ENCODE measurements around the gene SYTL1.

Gene SYTL1

GRCh38 chr1:27299385-27300271 lies 42.2 kb upstream of the SYTL1 start:
- no peak for DNase-seq (ENCODE audit: low read depth)
- TF ChIP-seq CTCF (IDR thresholded peaks at IDR 0.05; ENCODE audit: insufficient read depth, low read depth, low read length, missing control alignments): no peak
- no peak overlapping the region for H3K4me3 ChIP-seq (ENCODE audit: low read depth, low read length)

DNA sequence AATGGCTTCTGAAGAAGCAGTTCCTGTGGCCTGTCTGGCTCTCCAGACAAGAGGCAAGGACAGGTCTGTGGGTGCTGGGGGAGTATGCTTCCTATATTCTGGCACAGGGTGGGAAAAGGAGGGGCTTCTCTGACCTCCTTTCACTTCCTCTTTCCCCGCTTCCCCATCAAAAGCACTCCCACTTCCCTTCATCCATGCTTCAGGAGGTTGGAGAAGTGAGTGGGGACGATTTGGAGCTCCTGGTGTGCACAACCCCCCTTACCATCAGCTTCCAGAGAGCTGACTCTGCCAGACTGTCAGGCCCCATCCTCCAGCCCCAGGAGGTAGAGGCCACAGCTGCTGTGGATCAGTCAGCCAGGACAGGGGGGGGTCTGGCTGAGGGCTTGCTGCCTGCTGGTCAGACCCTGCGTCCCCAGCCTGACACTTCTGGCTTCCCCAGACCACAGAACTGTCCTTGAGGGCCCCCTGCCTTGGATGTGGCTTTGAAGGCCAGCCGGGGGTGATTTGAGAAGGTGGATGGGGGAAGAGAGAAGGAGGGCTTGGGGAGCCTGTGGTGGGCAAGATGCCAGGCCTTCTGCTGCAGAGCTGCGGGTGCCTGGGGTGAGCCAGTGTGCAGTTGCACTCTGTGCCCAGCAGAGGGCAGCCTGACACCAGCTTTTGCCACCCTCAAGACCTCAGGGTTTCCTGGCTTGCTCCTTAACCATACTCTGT lies 41.3 kb upstream of the SYTL1 start:
- TF ChIP-seq CTCF (IDR thresholded peaks at IDR 0.05; ENCODE audit: insufficient read depth, low read depth, low read length, missing control alignments): peak; percentile 99
- peak; percentile 86 for DNase-seq (ENCODE audit: low read depth)
- no peak overlapping the region for H3K4me3 ChIP-seq (ENCODE audit: low read depth, low read length)

- H3K4me3 ChIP-seq (ENCODE audit: low read depth, low read length): no peak overlapping the region
- TF ChIP-seq CTCF (IDR thresholded peaks at IDR 0.05; ENCODE audit: insufficient read depth, low read depth, low read length, missing control alignments): no peak
- DNase-seq (ENCODE audit: low read depth): no peak
These were observed 40.8 kb upstream of the SYTL1 start for GRCh38 chr1:27301052-27301422.

GRCh38 chr1:27301582-27302199 lies 40.1 kb upstream of the SYTL1 start:
- TF ChIP-seq CTCF (IDR thresholded peaks at IDR 0.05; ENCODE audit: insufficient read depth, low read depth, low read length, missing control alignments): no peak
- no peak overlapping the region for H3K4me3 ChIP-seq (ENCODE audit: low read depth, low read length)
- no peak for DNase-seq (ENCODE audit: low read depth)

DNA sequence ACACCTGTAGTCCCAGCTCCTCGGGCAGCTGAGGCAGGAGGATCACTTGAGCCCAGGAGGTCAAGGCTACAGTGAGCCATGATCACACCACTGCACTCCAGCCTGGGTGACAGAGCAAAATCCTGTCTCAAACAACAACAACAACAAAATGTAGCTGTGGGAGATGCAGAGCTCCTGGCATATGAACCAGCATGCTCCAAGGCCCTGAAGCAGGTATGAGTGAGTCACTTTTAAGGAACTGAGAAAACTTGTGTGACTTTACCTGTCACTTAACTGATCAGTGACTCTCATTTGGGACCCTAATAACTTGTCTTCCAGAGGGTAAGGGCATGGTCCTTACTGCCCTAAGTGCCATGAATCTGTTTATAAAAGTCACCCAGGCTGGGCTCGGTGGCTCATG lies 39.2 kb upstream of the SYTL1 start:
- TF ChIP-seq CTCF (IDR thresholded peaks at IDR 0.05; ENCODE audit: insufficient read depth, low read depth, low read length, missing control alignments): no peak
- no peak for DNase-seq (ENCODE audit: low read depth)
- no peak overlapping the region for H3K4me3 ChIP-seq (ENCODE audit: low read depth, low read length)

DNA sequence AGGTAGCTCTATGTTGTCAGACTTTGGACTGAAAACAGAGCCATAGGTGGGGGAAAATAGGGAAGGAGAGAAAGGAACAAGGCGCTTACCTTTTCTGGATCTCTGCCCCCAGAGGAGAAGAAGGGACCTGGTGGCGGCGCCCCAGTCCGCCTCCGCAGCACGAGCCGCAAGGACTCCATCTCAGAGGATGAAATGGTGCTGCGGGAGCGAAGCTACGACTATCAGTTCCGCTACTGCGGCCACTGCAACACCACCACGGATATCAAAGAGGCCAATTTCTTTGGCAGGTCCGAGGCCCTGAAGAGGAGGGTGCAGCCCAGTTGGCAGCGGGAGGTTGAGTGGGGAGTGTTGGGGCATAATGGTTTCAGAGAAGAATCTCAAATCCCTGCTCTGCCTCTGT lies 38.3 kb upstream of the SYTL1 start:
- DNase-seq (ENCODE audit: low read depth): no peak
- no peak for TF ChIP-seq CTCF (IDR thresholded peaks at IDR 0.05; ENCODE audit: insufficient read depth, low read depth, low read length, missing control alignments)
- H3K4me3 ChIP-seq (ENCODE audit: low read depth, low read length): no peak overlapping the region
